SK-N-MC (cell line): ENCODE measurements around the gene DROSHA.

Experiments
- EZH2 ChIP-seq: fragments of 200-600 bp; sonication (generic); IDR thresholded peaks from one replicate; pipeline ENCODE4 v1.6.1; 2017; ENCODE audit warnings: antibody characterized with exemption
- POLR2AphosphoS5 ChIP-seq: IDR thresholded peaks from 2 replicates; pipeline ENCODE4 v1.6.1; 2012; ENCODE audit warnings: mild to moderate bottlenecking, low read depth, low read length, borderline replicate concordance

DNA sequence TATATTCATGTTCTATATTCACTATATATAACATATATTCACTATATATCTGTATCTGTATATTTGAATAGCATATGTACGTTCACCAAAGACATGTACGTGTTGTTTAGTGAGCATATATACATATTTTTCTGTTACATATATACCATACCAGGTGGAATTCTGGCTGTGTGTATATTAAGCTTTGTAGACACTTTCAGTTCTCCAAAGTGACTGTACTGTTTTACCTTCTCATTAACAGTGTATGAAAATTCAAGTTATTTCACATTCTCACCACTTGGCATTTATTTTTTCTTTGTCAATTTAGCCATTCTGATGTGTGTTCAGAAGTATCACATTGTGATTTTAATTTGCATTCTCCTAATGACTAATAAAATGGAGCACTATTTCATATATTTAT is 52.2 kb downstream of the DROSHA start:
- TF ChIP-seq POLR2AphosphoS5 (no peak), EZH2 (no peak)
